ENCODE measurements around the gene NPAT.

The NPAT gene

DNA sequence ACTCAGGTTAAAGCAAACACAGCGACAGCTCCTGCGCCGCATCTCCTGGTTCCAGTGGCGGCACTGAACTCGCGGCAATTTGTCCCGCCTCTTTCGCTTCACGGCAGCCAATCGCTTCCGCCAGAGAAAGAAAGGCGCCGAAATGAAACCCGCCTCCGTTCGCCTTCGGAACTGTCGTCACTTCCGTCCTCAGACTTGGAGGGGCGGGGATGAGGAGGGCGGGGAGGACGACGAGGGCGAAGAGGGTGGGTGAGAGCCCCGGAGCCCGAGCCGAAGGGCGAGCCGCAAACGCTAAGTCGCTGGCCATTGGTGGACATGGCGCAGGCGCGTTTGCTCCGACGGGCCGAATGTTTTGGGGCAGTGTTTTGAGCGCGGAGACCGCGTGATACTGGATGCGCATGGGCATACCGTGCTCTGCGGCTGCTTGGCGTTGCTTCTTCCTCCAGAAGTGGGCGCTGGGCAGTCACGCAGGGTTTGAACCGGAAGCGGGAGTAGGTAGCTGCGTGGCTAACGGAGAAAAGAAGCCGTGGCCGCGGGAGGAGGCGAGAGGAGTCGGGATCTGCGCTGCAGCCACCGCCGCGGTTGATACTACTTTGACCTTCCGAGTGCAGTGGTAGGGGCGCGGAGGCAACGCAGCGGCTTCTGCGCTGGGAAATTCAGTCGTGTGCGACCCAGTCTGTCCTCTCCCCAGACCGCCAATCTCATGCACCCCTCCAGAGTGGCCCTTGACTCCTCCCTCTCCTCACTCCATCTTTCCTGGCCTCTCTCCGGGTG lies at the start of gene NPAT, which contains the start of gene ATM:
Gene NPAT (minus strand): TSS at position 65 of the 774 bp plus-strand sequence. CDS start 102 bp downstream, outside the sequence.
Gene ATM (plus strand): TSS at position 494 of the 774 bp plus-strand sequence. CDS start 4,558 bp downstream, outside the sequence.
- H3K9ac ChIP-seq = peak within 1 kb of the TSS; percentile 89 to 95 (median 94)
- peak within 1 kb of the TSS; percentile 83 to 95 (median 93) for H3K27ac ChIP-seq
- H3K27me3 ChIP-seq = no peaks in the 10 kb centered on the region
- H4K20me1 ChIP-seq = peaks cover 0 to 26% (median 21%) of the 10 kb centered on the region in 11 experiments; a peak in 9 of 22 replicates
- TF ChIP-seq Cebpa-rat (IDR thresholded peaks at IDR 0.05) = no peak
- peak within 1 kb of the TSS; percentile 77 to 91 (median 87) for H3K4me3 ChIP-seq
- no peaks in the 10 kb centered on the region for H3K9me3 ChIP-seq (replicated peaks in 1 of 11)
- H3K36me3 ChIP-seq = peaks cover 0 to 35% (median 8%) of the 10 kb centered on the region in 11 experiments; a peak in 14 of 22 replicates
- H3K4me1 ChIP-seq = peaks cover 50 to 62% (median 57%) of the 10 kb centered on the region in 10 experiments
- H3K4me2 ChIP-seq = peak within 1 kb of the TSS; percentile 84 to 99 (median 92)

DNA sequence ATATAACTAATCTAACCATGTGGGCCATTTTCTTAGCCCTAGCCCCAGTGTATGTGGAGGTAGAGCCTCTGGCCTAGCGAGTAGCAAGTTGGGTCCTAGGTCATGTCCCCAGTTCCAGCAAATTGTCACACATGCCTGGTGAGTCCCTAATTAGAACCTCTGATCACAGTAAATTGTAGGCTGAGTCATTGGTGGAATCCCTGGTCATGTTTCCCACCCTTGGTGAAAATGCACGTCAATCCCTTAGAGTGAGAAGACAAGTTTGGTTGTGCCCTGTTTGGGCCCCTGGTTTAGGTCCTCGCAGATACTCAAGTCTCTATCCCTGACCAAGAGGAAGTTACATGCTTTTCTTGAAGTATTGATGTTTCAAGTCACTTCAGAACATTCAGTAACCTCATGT lies 47.1 kb upstream of the NPAT start:
- no peaks in the 10 kb centered on the region for H3K4me1 ChIP-seq
- H3K9me3 ChIP-seq (replicated peaks in 1 of 11) = peaks cover 15 to 22% (median 18%) of the 10 kb centered on the region in 11 experiments

DNA sequence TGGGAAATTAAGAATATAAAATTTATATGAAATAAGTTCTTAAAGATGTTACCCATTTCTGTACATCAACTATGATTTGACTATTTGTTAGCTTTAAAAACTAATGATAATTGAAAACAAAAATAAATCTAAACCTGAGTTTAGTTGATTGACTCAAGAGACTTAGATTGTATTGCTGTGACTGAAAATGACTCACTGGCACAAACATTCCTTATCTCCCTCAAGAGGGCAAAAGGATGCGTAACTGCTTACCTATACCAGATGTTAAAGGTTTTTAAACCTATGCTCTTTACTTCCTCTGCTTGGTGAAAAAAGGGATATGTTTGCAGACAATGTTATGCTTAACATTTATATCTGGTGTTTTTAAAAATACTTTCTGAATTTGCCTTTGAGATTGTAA lies 30.7 kb upstream of the NPAT start:
- no peak for TF ChIP-seq Cebpa-rat (IDR thresholded peaks at IDR 0.05)
- no peak overlapping the region for H3K9ac ChIP-seq
- H4K20me1 ChIP-seq = 0 out of 22 replicates have a peak, but pooled peaks cover 0 to 5% (median 0%) of the 10 kb centered on the region in 11 experiments
- H3K9me3 ChIP-seq (replicated peaks in 1 of 11) = no peaks in the 10 kb centered on the region
- no peak overlapping the region for H3K4me3 ChIP-seq
- no peak overlapping the region for H3K4me2 ChIP-seq
- H3K4me1 ChIP-seq = no peaks in the 10 kb centered on the region
- no peaks in the 10 kb centered on the region for H3K27me3 ChIP-seq
- no peak overlapping the region for H3K27ac ChIP-seq
- peaks cover 83 to 100% (median 98%) of the 10 kb centered on the region in 11 experiments for H3K36me3 ChIP-seq

More for the DNA sequence above, 47.1 kb upstream of the NPAT start:
- no peaks in the 10 kb centered on the region for H3K27me3 ChIP-seq
- no peaks in the 10 kb centered on the region for H4K20me1 ChIP-seq
- TF ChIP-seq Cebpa-rat (IDR thresholded peaks at IDR 0.05) = no peak
- no peak overlapping the region for H3K27ac ChIP-seq
- no peak overlapping the region for H3K9ac ChIP-seq
- H3K4me2 ChIP-seq = no peak overlapping the region
- H3K4me3 ChIP-seq = no peak overlapping the region
- H3K36me3 ChIP-seq = peaks cover 58 to 81% (median 76%) of the 10 kb centered on the region in 11 experiments

DNA sequence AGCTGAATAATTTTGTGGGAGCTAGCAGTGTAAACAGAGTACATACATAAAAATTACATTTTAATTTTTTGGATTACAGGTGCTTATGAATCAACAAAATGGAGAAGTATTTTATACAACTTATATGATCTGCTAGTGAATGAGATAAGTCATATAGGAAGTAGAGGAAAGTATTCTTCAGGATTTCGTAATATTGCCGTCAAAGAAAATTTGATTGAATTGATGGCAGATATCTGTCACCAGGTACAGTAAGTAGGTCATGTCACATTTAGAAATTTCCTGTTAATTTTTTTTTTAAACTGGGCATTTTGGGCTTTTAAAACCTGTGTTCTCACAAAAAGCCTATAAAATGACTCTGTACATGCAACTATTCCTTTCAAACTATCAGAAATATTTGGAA lies 24.4 kb upstream of the NPAT start:
- Histone ChIP-seq H3K4me1 (peaks cover 0 to 10% (median 3%) of the 10 kb centered on the region in 10 experiments; a peak in 7 of 20 replicates), H4K20me1 (no peaks in the 10 kb centered on the region), H3K9me3 (replicated peaks in 1 of 11) (no peaks in the 10 kb centered on the region), H3K27ac (no peak overlapping the region), H3K27me3 (no peaks in the 10 kb centered on the region), H3K9ac (no peak overlapping the region), H3K4me2 (no peak overlapping the region), H3K36me3 (peaks cover 58 to 99% (median 80%) of the 10 kb centered on the region in 11 experiments), H3K4me3 (no peak overlapping the region)
- TF ChIP-seq Cebpa-rat (IDR thresholded peaks at IDR 0.05) = 0 out of 22 replicates have a peak, but pooled peaks of 1 of the 11 experiments have one; percentile 14

DNA sequence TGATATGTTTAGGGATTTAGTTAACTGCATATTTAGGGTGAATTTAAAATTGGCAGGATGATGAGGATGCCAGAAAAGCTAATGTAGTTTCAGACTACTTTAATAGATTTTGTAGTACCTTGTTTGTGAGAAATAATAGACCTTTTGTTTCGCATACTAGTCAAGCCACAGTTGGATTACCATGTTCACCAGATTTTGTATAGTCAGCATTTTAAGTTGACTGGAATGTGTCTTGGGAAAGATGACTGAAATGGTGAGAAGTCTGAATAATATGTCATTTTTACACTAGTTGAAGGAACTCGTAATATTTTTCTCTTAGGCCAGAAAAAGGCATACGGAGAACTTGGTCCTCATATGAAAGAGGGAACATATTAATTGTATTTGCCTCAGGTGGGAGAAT lies 23.9 kb upstream of the NPAT start:
- no peaks in the 10 kb centered on the region for H4K20me1 ChIP-seq
- no peak overlapping the region for H3K4me3 ChIP-seq
- no peaks in the 10 kb centered on the region for H3K9me3 ChIP-seq (replicated peaks in 1 of 11)
- no peak overlapping the region for H3K4me2 ChIP-seq
- no peak for TF ChIP-seq Cebpa-rat (IDR thresholded peaks at IDR 0.05)
- no peaks in the 10 kb centered on the region for H3K27me3 ChIP-seq
- H3K9ac ChIP-seq = no peak overlapping the region
- no peak overlapping the region for H3K27ac ChIP-seq
- peaks cover 0 to 10% (median 3%) of the 10 kb centered on the region in 10 experiments; a peak in 7 of 20 replicates for H3K4me1 ChIP-seq
- peaks cover 52 to 99% (median 79%) of the 10 kb centered on the region in 11 experiments for H3K36me3 ChIP-seq

DNA sequence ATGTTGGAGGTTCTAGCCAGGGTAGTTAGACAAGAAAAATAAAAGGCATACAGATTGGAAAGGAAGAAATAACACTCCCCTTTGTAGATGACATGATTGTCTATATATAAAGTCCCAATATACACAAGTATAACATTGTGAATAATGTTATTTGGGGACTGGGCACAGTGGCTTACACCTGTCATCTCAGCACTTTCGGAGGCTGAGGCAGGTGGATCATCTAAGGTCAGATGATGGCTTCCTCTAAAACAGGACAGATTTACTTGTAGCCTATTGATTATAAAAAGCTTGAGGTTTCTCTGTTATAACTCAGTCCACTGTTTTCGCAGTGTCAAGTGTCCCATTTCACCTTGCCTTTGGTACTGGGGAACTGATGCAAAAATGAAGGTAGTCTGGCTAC lies 20.0 kb upstream of the NPAT start:
- Histone ChIP-seq H3K36me3 (peaks cover 32 to 86% (median 68%) of the 10 kb centered on the region in 11 experiments), H3K4me1 (peaks cover 21 to 40% (median 30%) of the 10 kb centered on the region in 10 experiments), H4K20me1 (0 out of 22 replicates have a peak, but pooled peaks cover 0 to 2% (median 0%) of the 10 kb centered on the region in 11 experiments), H3K9me3 (replicated peaks in 1 of 11) (peaks cover 0 to 9% (median 0%) of the 10 kb centered on the region in 11 experiments; a peak in 6 of 22 replicates), H3K9ac (no peak overlapping the region), H3K27me3 (no peaks in the 10 kb centered on the region), H3K4me3 (no peak overlapping the region), H3K27ac (no peak overlapping the region), H3K4me2 (no peak overlapping the region)
- no peak for TF ChIP-seq Cebpa-rat (IDR thresholded peaks at IDR 0.05)

DNA sequence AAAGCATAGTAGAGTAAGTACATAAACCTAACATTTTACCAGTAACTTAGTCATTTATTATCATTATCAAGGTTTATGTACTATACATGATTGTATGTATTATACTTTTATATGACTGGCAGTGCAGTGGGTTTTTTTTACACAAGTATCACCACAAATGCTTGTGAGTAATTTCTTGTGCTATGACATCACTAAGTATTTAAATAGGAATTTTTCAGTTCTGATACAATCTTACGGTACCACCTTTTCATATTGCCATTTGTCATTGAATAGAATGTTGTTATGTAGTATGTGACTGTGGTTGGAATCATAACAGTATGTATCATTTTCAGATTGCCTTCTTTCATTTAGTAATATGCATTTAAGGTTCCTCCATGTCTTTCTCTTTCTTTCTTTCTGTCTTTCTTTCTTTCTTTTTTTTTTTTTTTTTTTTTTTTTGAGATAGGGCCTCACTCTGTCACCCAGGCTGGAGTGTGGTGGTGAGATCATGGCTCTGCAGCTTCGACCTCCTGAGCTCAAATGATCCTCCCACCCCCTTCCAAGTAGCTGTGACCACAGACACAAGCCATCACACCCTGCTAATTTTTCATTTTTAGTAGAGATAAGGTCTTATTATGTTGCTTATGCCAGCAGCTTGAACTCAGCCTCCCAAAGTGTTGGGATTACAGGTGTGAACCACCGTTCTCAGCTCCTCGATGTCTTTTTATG lies 19.0 kb upstream of the NPAT start:
- no peak for TF ChIP-seq Cebpa-rat (IDR thresholded peaks at IDR 0.05)
- Histone ChIP-seq H3K27ac (no peak overlapping the region), H3K9me3 (replicated peaks in 1 of 11) (peaks cover 0 to 9% (median 0%) of the 10 kb centered on the region in 11 experiments; a peak in 6 of 22 replicates), H3K36me3 (peaks cover 32 to 77% (median 59%) of the 10 kb centered on the region in 11 experiments), H3K27me3 (no peaks in the 10 kb centered on the region), H3K4me1 (peaks cover 28 to 48% (median 39%) of the 10 kb centered on the region in 10 experiments), H3K4me3 (no peak overlapping the region), H4K20me1 (peaks cover 0 to 10% (median 0%) of the 10 kb centered on the region in 11 experiments; a peak in 1 of 22 replicates), H3K4me2 (no peak overlapping the region), H3K9ac (no peak overlapping the region)

DNA sequence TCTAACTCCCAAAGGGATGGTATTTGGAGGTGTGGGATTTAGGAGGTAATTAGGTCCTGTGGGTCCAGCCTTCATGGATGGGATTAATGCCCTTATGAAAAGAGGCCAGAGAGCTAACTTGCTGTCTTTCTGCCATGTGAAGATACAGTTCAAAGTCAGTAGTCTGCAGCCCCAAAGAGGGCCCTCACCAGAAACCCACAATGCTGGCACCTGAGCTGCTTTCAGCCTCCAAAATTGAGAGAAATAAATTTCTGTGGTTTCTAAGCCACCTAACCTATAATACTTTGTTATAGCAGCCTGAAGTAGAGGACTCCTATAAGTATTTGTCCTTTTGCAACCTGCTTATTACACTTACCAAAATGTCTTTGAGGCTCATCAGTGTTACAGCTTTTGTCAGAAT lies 16.6 kb upstream of the NPAT start:
- Histone ChIP-seq H3K4me2 (peak overlapping the region; percentile 28 to 96 (median 81)), H3K27ac (peak overlapping the region in 4 of 11 experiments; percentile 8 to 83 (median 26); a peak in 8 of 22 replicates)

More for the DNA sequence above, 16.6 kb upstream of the NPAT start:
- Histone ChIP-seq H3K9me3 (replicated peaks in 1 of 11) (peaks cover 0 to 9% (median 0%) of the 10 kb centered on the region in 11 experiments; a peak in 6 of 22 replicates), H3K27me3 (no peaks in the 10 kb centered on the region), H3K4me3 (no peak overlapping the region), H4K20me1 (peaks cover 0 to 16% (median 0%) of the 10 kb centered on the region in 11 experiments; a peak in 1 of 22 replicates), H3K36me3 (peaks cover 40 to 73% (median 59%) of the 10 kb centered on the region in 11 experiments), H3K9ac (no peak overlapping the region), H3K4me1 (peaks cover 43 to 59% (median 50%) of the 10 kb centered on the region in 10 experiments)
- no peak for TF ChIP-seq Cebpa-rat (IDR thresholded peaks at IDR 0.05)

All from BLaER1 treated with 17β-estradiol and CSF1 and Interleukin-3, amounts not matched to agents 10 nM and 100 nM (cell line).